Daoy (cell line): ENCODE results near the gene CTCFL. TPM values are rescaled to one million over a fixed set of nuclear protein-coding genes. Genes with fewer than 3 reads are reported as not detected.
"Not testable (repeated sequence)": the region's sequence is repeated elsewhere in the genome, so short reads cannot be mapped to it uniquely, and the experiment has no call there.

ENCODE experiments used
- DNase-seq: peaks from one replicate; pipeline ENCODE4 v3.0.0-alpha.2; 2015; ENCODE audit warnings: low read depth
- total RNA-seq: library from RNA; depleted of rRNA; stranded (reverse); fragments of >200 nt; shearing (Covaris generic); gene quantifications from 2 replicates; pipeline ENCODE4 v1.2.3, GENCODE V29; 2014

Gene CTCFL
- total RNA-seq, 1 experiment from 2014 or later: 0.06 TPM

DNA sequence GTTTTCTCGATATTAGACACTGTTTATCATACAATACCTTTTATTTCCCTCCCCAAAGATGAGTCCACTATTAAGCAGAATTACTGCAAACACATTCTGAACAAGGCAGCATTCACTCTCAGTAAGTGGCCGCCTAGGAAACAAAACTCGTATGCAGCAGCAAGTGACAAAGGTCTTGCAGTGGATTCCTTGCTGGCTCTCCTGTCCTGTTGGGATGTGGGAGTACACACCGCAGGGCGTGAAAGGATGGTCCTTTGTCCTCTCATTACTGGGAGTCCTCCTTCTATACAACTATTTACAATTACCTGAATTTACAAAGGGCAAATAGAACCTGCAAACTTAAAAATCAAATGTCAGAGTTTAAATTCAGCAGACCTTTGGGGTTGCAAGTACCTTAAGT lies 16.1 kb downstream of the CTCFL start:
- DNase-seq: no peak

GRCh38 chr20:57508381-57508780 lies 16.6 kb downstream of the CTCFL start:
- no peak for DNase-seq

DNA sequence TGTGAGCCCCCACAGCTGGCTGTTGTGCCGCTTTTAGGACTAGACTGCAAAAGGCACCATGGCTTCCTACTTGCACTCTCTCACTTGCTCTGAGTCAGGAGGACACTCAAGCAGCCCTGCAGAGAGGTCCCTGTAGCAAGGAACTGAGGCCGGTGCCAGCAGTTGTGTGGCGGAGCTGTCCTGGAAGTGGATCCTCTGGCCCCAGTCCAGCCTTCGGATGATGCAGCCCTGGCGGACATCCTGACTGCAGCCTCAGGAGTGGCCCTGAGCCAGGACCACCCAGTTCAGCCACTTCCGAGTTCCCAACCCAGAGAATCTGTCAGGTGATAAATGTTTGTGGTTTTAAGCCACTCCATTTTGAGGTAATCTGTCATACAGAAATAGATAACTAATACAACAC lies 17.5 kb downstream of the CTCFL start:
- DNase-seq: peak; percentile 61

DNA sequence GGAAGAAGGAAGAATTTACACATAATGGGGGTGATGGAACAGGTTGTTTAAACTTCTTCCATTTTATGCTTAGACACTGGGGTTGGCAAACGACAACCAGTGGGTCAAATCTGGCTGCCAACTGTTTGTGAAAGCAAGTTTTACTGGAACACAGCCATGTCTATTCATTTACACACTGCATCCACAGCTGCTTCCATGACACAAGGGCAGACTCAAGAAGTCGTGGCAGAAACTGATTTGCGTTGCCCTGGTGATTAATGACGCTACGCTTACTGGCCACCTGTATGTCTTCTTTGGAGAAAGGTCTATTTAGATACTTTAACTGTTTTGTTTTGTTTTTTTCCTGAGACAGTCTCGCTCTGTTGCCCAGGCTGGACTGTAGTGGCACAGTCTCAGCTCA lies 19.0 kb downstream of the CTCFL start:
- no peak for DNase-seq

DNA sequence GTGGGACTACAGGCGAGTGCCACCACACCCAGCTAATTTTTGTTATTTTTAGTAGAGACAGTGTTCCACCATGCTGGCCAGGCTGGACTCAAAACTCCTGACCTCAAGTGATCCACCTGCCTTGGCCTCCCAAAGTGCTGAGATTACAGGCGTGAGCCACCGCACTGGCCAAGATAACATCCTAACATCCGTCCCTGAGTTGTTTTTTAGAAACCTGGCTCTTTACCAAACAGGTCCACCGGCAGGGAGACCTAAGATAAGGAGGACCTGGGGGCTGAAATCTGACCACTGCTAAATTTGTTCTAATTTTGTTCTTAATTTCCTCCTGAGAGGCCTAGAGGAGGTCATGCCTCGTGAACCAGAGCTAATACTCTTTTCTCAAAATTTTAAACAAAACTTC lies 20.5 kb downstream of the CTCFL start:
- no peak for DNase-seq

- no peak for DNase-seq
These were observed 21.8 kb downstream of the CTCFL start for GRCh38 chr20:57503035-57503658.

DNA sequence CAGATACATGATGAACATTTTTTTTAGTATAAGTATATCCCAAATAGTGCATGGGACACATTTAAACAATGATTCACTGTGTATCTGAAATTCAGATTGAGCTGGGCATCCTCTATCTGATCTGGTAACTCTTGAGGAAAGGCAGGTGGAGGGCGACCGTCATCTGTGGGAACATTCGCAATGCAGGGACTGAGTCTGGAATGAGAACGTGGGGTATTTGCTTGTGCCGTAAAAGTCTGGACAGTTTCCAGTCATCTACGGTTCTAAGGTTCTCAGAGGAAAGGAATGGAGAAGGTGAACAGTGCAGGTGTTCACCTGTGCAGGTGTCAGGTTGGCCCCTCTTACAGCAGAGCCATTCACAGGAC lies 22.6 kb downstream of the CTCFL start:
- DNase-seq: no peak

GRCh38 chr20:57501461-57502335 lies 23.2 kb downstream of the CTCFL start:
- peak; percentile 49 for DNase-seq

GRCh38 chr20:57500962-57501361 lies 24.0 kb downstream of the CTCFL start:
- no peak for DNase-seq

DNA sequence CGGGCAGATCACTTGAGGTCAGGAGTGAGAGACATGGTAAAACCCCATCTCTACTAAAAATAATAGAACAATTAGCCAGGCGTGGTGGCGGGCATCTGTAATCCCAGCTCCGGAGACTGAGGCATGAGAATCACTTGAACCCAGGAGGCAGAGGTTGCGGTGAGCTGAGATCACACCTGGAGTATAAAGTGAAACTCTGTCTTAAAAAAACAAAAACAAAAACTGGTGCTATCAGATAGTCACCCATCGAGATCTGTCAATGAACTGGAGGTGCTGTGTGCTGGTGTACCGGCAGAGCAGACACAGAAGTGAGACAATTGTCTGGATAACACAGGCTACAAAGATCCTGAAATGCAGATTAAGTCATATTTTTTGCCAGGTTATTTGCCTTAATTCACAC lies 24.7 kb downstream of the CTCFL start:
- DNase-seq: no peak

GRCh38 chr20:57499676-57500075 lies 25.3 kb downstream of the CTCFL start:
- DNase-seq: no peak

GRCh38 chr20:57498425-57499400 lies 26.2 kb downstream of the CTCFL start:
- DNase-seq: peak; percentile 52

- no peak for DNase-seq
These were observed 28.3 kb downstream of the CTCFL start for GRCh38 chr20:57496592-57496991.

- no peak for DNase-seq
These were observed 29.0 kb downstream of the CTCFL start for GRCh38 chr20:57495978-57496377.

DNA sequence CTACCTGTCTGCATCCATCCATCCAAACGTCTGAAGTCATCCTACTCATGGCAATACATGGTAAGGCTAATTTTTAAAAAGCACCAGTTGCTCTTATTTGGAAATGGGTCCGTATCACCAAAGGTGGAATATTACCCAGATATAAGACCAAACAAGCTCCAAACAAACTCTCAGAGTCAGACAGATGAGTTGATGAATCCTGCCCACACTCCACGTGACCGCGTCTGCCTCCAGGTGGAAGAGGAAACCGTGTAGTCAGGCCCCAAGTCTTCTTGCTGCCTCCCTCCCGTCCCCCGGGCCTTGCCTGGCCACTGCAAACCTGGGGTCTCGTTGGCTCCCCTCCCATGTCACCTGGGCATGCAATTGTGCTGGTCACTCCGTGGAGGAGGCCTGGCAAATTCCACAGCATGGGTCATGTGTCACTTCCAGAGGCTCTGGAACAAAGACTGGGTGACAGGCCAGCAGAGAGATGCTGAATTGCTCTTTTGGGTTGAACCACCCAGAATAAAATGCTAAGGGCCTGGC lies 31.8 kb downstream of the CTCFL start:
- no peak for DNase-seq

- no peak for DNase-seq
These were observed 33.6 kb downstream of the CTCFL start for GRCh38 chr20:57491373-57491772.

DNA sequence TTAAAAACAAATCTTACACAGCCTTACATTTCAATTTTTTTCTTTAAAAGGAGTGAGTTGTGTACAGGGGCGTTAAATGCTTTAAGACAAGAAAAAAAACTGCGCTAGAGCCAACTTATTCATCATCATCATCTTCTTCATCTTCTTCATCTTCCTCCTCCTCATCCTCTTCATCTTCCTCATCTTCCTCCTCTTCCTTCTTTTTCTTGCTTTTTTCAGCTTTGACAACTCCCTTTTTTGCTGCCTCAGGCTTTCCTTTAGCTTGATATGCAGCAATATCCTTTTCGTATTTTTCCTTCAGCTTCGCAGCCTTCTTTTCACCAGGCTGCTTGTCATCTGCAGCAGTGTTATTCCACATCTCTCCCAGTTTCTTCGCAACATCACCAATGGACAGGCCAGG lies 36.7 kb downstream of the CTCFL start:
- not testable (repeated sequence) for DNase-seq

DNA sequence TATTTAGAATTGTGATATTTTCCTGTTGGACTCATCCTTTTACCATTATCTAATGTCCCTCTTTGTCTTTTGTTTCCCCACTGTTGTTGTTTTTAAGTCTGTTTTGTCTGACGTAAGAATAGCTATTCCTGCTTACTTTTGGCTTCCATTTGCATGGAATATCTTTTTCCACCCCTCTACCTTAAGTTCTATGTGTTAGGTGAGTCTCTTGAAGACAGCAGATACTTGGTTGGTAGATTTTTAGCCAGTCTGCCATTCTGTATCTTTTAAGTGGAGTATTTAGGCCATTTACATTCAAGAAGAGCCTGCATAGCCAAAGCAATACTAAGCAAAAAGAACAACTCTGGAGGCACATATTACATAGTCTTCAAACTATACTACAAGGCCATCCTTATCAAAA lies 39.2 kb downstream of the CTCFL start:
- no peak for DNase-seq

- no peak for DNase-seq
These were observed 40.2 kb downstream of the CTCFL start for GRCh38 chr20:57484772-57485171.

DNA sequence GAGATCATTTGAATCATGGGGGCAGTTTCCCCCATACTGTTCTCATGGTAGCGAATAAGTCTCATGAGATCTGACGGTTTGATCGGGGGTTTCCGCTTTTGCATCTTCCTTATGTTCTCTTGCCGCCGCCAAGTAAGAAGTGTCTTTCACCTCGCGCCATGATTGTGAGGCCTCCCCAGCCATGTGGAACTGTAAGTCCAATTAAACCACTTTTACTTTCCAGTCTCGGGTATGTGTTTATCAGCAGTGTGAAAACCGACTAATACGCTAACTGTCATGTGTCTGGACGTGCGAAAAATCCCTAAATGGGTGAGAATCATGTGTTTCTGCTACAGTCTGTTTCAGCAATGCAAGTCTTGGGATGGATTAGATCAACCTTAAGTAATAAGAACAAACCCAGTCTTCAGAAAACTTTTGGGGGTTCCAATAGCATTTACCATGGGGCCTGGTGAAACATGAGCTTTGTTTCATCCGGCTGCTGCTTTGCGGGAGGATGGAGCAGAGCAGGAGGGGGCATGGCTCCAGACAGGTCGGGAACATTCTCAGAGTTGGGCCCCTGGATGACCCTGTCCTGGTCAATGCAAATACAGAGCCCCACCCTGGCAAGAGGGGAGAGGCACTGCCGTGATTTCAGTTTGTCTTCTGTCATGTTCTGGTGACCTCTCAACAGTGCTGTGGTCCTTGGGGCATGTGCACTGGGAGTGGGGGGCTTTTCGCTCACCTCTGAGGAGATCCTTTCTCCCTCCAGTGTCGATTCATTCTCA lies 41.5 kb downstream of the CTCFL start:
- no peak for DNase-seq

DNA sequence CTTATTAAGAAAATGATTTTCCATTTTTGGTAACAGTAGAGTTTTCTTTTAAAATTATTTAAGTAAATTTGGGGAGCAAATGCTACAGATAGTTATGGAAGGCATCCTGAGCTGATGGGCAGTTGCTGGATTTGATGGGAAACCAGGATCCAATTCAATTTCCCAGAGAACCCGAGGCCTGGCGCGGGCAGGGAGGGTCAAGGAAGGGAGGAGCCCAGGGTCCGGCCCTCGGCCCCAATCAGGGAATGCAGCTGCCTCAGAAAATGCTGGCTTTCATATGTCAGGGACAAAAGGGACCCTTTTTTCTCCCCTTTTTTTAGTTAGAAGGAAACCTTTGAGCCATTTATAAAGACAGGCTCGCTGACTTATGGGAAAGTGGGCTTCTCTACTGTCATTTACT lies 42.1 kb downstream of the CTCFL start:
- no peak for DNase-seq
